ENCODE measurements around the gene PFKP.

The PFKP gene

DNA sequence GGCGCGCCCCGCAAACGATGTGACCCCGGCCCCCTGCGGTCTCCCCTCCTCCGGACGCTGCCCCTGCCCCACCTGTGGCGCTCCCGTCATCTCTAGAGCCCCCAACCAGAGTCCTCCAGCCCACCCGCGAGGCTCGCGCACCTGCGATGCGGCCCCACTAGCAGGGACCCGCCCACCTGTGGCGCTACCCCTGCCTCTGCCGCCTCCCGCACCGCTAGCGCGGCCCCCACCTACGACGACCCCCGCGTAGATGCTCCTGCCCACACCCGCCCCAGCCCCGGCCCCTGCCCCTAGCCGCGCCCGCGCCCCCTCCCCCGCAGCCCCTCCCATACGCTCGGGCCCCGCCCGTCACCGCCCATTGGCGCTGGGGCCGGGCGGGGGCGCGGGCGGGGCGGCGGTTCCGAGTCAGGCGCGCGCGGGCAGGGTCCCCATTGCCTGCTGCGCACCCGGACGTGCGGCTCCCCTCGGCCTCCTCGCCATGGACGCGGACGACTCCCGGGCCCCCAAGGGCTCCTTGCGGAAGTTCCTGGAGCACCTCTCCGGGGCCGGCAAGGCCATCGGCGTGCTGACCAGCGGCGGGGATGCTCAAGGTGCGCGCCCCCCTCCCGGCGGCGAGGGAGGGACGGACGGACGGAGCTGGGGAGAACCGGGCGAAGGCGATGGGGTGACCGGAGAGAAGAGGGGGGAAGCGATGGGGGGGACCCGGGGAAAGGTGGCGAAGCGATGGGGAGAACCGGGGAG, at the start of gene PFKP:
PFKP (plus strand) TSS at position 431 of the 741 bp plus-strand sequence; CDS start at position 479, 48 bp downstream.
- no peak for DNase-seq (ENCODE audit: low spot score)

DNA sequence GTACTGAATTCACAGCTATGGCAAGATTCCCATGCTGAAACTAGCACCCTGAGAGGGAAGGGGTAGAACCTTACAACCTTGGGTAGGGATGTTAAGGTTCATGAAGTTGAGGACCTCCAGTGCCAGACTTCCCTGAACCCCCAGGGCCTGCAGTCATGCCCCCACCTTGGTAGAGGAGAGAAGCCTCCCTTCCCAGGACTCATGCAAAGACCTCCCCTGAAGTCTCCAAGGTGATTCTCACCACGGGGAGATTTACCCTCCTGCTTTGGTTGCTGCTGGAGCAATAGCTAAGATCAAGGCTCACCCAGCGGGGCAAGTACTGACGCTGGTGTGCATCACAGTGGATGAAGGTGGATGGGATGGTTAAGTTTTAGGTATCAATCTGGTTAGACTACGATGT, 49.1 kb upstream of the PFKP start:
- DNase-seq (ENCODE audit: low spot score) = no peak

DNA sequence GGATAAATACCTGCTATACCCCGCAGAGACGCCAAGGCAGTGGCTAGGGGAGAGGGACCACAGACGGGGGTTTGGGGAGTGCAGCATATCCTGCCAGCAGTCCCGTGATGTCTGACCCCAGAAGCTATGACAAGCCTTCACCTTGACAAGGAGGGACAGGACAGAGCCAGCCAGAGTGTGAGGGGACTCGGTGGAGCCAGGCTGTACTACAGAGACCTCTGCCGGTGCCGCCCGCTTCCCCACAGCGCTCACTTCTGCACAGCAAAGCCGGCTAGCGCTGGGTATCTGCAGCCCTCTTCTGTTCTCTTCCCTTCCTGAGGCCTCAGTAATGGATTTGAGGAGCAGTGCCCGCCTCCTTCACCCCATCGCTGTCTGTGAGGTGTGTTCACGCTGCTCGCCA, 47.0 kb upstream of the PFKP start:
- no peak for DNase-seq (ENCODE audit: low spot score)

GRCh38 chr10:3020881-3021280, 46.5 kb upstream of the PFKP start:
- DNase-seq (ENCODE audit: low spot score) = no peak

- DNase-seq (ENCODE audit: low spot score) = no peak
Measured at GRCh38 chr10:3022027-3022426, 45.3 kb upstream of the PFKP start.

DNA sequence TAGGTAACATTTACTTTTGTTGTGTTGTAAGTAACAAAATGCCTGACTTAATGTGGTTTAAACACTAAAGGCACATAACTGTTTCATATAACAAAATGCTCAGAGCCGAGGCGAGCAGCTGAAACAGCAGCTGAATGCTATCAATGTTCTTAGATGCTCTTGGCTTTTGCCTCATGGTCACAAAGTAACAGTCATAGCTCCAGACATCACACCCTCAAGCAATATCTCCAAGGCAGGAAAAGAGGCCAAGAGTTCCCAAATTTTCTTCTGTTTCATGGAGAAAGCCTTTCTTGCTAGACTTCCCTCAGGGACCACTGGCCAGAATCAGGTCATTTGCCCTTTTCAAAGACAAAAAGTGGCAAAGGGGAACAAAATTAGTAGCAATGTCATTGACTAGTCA, 43.5 kb upstream of the PFKP start:
- no peak for DNase-seq (ENCODE audit: low spot score)

- no peak for DNase-seq (ENCODE audit: low spot score)
Measured at GRCh38 chr10:3025026-3025683, 42.2 kb upstream of the PFKP start.

GRCh38 chr10:3027866-3028265, 39.5 kb upstream of the PFKP start:
- no peak for DNase-seq (ENCODE audit: low spot score)

DNA sequence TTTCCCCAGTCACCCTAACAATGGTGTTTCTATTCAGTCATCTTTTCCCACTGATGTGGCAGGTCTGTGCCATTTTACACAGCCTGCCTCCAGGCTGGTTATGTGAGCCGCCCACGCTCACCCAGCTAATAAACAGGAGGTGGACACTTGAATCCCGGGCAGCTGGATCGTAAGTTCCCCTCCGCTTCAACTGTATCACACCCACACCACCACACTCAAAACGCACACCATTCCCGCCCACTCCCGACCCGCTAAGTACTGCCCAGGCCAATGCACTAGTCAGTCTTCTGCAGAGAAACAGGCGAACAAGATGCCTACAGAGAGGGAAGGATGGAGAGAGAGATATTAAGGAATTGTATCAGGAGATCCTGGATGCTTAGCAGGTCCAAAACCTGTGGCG, 38.9 kb upstream of the PFKP start:
- DNase-seq (ENCODE audit: low spot score) = no peak

GRCh38 chr10:3030765-3031164, 36.6 kb upstream of the PFKP start:
- no peak for DNase-seq (ENCODE audit: low spot score)

DNA sequence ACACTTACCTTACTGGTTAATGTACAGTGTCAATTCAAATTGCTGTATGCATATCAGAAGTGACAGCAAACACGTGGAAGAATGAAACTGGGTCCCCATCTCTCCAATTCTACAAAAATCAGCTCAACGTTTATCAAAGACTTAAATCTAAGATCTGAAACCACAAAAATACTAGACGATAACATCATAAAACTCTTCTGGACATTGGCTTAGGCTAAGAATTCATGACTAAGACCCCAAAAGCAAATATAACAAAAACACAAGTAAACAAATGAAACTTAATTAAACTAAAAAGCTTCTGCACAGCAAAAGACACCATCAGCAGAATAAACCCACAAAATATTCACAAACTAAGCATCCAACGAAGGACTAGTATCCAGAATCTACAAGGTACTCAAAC, 35.9 kb upstream of the PFKP start:
- DNase-seq (ENCODE audit: low spot score) = no peak

DNA sequence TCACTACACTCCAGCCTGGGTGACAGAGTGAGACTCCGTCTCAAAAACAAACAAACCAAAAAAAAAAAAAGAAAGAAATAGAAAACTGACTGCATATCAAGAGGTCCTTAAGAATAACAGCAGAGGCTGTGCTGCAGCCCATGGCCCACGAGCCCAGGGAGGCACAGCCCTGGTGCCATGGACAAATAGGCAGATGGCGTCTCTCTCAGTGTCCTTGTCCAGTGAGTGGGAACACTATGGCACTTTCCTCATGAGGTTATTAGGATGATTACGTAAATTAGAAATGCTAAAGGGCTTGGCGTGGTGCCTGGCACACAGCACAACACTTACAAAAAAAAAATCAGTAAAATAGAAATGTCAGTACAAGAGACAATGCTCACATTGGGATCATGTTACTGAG, 33.4 kb upstream of the PFKP start:
- DNase-seq (ENCODE audit: low spot score) = no peak

DNA sequence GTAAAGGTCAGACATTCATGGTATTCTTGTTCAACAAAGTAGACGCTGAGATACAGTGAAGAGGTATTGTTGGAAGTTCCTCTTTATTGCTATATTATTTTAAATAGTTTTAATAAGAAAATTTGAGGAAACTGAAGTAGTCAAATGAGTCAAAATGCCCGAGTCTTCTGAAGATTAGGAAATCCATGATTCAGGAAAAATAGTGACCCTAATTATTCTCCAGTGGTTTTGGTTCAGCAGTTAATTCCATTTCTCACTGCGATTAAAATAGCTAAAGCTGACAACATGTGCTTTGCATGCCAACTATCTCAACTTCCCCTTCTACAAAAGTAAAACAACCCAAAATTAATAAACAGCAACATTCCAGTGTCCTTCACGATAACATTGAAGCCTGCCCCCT, 32.7 kb upstream of the PFKP start:
- DNase-seq (ENCODE audit: low spot score) = no peak

- DNase-seq (ENCODE audit: low spot score) = no peak
Measured at GRCh38 chr10:3036155-3037021, 31.0 kb upstream of the PFKP start.

DNA sequence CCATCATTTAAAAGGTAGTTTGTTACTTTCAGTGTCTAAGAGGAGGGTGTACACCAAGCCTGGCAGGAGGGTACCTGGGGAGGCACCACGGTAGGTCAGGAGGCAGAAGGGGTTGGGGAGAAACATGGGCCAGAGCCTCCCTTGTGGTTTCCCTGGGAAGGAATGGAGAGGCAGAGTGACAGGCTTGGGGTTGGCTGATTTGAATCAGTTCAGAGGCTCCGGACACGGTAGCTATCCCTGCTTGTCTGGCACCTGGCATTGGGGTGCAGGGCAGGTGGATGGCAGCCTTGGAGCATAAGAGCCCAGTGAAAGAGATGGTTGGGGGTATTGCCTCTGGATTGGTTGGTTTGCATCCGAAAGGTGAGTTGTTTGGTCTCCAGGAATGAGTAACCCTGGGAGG, 30.2 kb upstream of the PFKP start:
- no peak for DNase-seq (ENCODE audit: low spot score)

- no peak for DNase-seq (ENCODE audit: low spot score)
Measured at GRCh38 chr10:3040069-3040468, 27.3 kb upstream of the PFKP start.

- DNase-seq (ENCODE audit: low spot score) = no peak
Measured at GRCh38 chr10:3042589-3042988, 24.8 kb upstream of the PFKP start.

- DNase-seq (ENCODE audit: low spot score) = peak; percentile 87
Measured at GRCh38 chr10:3043512-3044368, 23.6 kb upstream of the PFKP start.

- DNase-seq (ENCODE audit: low spot score) = no peak
Measured at GRCh38 chr10:3045471-3046209, 21.7 kb upstream of the PFKP start.

DNA sequence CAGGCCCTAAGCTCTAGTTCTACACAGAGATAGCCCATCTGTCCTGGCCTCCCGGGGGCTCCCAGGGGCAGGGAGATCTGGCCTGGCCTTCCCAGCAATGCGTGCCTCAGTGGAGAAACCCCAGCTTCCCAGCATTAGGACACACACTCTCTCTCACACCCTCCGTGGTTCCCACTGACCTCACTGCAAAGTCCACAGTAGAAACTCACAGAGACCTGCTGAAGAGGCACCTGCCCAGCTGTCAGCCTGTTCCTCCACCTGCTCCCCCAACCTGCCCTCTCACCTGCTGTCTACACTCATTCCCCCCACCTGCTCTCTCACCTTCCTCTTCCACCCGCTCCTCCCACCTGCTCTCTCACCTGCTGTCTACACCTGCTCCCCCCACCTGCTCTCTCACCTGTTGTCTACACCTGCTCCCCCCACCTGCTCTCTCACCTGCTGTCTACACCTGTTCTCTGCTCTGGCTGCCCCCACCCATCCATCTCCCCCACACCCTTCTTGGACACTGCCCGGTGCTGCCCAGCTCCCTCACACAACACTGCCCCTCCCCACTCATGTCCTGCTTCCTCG, 21.1 kb upstream of the PFKP start:
- DNase-seq (ENCODE audit: low spot score) = no peak

Measured in cerebellar cortex (tissue), 1 donor.